22Rv1 (cell line): ENCODE results near the gene NDC80.

Experiments
- ZFX ChIP-seq: fragments of 450-650 bp; IDR thresholded peaks from 2 replicates; pipeline ENCODE4 v1.6.1; 2017; ENCODE audit warnings: antibody characterized with exemption, borderline replicate concordance
- TF ChIP-seq, protein P1 (sequence below): fragments of 450-650 bp; IDR thresholded peaks from 2 replicates; pipeline ENCODE4 v1.5.1; 2017; ENCODE audit warnings: mild to moderate bottlenecking

GRCh38 chr18:2642771-2643170, 71.4 kb downstream of the NDC80 start:
- TF ChIP-seq, protein P1, sequence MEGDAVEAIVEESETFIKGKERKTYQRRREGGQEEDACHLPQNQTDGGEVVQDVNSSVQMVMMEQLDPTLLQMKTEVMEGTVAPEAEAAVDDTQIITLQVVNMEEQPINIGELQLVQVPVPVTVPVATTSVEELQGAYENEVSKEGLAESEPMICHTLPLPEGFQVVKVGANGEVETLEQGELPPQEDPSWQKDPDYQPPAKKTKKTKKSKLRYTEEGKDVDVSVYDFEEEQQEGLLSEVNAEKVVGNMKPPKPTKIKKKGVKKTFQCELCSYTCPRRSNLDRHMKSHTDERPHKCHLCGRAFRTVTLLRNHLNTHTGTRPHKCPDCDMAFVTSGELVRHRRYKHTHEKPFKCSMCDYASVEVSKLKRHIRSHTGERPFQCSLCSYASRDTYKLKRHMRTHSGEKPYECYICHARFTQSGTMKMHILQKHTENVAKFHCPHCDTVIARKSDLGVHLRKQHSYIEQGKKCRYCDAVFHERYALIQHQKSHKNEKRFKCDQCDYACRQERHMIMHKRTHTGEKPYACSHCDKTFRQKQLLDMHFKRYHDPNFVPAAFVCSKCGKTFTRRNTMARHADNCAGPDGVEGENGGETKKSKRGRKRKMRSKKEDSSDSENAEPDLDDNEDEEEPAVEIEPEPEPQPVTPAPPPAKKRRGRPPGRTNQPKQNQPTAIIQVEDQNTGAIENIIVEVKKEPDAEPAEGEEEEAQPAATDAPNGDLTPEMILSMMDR: no peak
- TF ChIP-seq ZFX: no peak
